Natural killer cell (primary cell): Measurements from ENCODE around the gene TCF4. TPM values are rescaled to one million over a fixed set of nuclear protein-coding genes. Genes with fewer than 3 reads are reported as not detected.

Source experiments
- ATAC-seq, 3 donors: fragments of 150-1000 bp in 2 of 3; fragments of 200-7000 bp in 1 of 3; cut with Tn5 transposase; 1 replicate in 1 of 3; 2 replicates in 2 of 3; pipeline ENCODE4 v1.10.0; 2021; ENCODE audit warnings: mild to moderate bottlenecking in 2 of 3, moderate library complexity in 2 of 3
- DNase-seq, 2 donors: peaks; one replicate each; pipeline versions ENCODE4 v3.0.0 to v3.0.0-alpha.2; 2013 to 2021; ENCODE audit warnings: mixed read lengths in 1 of 2
- H3K27ac ChIP-seq: one replicate; pipeline ENCODE4 v1.5.1; 2013; ENCODE audit warnings: mild to moderate bottlenecking, low read length
- H3K27me3 ChIP-seq: one replicate; pipeline ENCODE4 v1.6.1; 2013; ENCODE audit warnings: low read length; ENCODE audit not compliant: control insufficient read depth, insufficient read depth
- H3K36me3 ChIP-seq: one replicate; pipeline ENCODE4 v1.6.1; 2013; ENCODE audit warnings: low read length; ENCODE audit not compliant: control insufficient read depth, insufficient read depth
- H3K4me1 ChIP-seq: one replicate; pipeline ENCODE4 v1.6.1; 2013; ENCODE audit warnings: low read length; ENCODE audit not compliant: control insufficient read depth, insufficient read depth
- H3K4me3 ChIP-seq: one replicate; pipeline ENCODE4 v1.5.1; 2013; ENCODE audit warnings: low read length
- H3K9me3 ChIP-seq: one replicate; pipeline ENCODE4 v1.6.1; 2013; ENCODE audit warnings: low read length; ENCODE audit not compliant: control insufficient read depth, insufficient read depth
- H3K27ac Mint-ChIP-seq, 2 donors: one replicate each; pipeline ENCODE4 v1.8.0; 2022; ENCODE audit warnings: mild to moderate bottlenecking in 2 of 2, mixed read lengths in 2 of 2, moderate library complexity in 1 of 2
- H3K27me3 Mint-ChIP-seq, 2 donors: one replicate each; pipeline ENCODE4 v1.8.0; 2022; ENCODE audit warnings: low read depth in 2 of 2, mixed read lengths in 2 of 2
- H3K36me3 Mint-ChIP-seq: one replicate; pipeline ENCODE4 v1.8.0; 2022; ENCODE audit warnings: mixed read lengths
- H3K4me1 Mint-ChIP-seq, 2 donors: one replicate each; pipeline ENCODE4 v1.8.0; 2022; ENCODE audit warnings: mixed read lengths in 2 of 2
- H3K4me3 Mint-ChIP-seq: one replicate; pipeline ENCODE4 v1.8.0; 2022; ENCODE audit warnings: mild to moderate bottlenecking, moderate library complexity, mixed read lengths
- H3K9me3 Mint-ChIP-seq, 2 donors: one replicate each; pipeline ENCODE4 v1.8.0; 2022; ENCODE audit warnings: mixed read lengths in 2 of 2
- CTCF ChIP-seq: fragments of 200-600 bp; IDR thresholded peaks from one replicate; pipeline ENCODE4 v1.8.0; 2022; ENCODE audit warnings: antibody characterized with exemption
- WGBS: methylation state at CpG from one replicate; pipeline ENCODE4 v1.1.7; 2013; ENCODE audit warnings: missing lambda C conversion rate; ENCODE audit not compliant: insufficient coverage; 5-methylcytosine and 5-hydroxymethylcytosine counted together
- intact Hi-C: fragments of 100-400 bp; cut with micrococcal nuclease; formaldehyde crosslinking; loops from one replicate; pipeline ENCODE4 v1.14.2; 2022
- total RNA-seq, 4 donors: library from RNA; stranded (reverse); fragments of 120-200 nt in 1 of 4; gene quantifications; one replicate each; pipeline versions ENCODE4 v1.2.3 to v1.2.4, GENCODE V29; 2013 to 2022

The TCF4 gene
- total RNA-seq, 3 donors from 2014 or later (not counting 1 experiment from before 2014, with no cell fraction given), result 8.3 to 16.5 (median 9.0) TPM

DNA sequence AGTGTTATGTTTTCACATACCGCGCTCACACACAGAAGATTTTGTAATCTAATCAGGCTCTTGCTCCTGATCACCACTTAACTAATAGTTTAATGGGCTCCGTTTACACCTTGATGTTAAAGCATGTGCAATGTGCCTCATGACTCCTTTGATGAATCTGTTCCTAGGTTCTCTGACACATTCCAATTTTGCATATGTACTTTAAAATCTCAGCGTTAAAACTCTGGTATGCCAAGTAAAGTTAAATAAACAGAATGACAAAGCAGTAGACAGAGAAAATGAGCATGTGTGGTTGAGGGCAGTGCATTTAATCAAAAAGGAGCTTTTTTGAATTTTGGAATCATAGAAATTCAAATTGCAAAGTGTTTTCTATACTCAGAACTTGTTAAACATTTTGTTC is 96.4 kb downstream of the TCF4 start:
- Histone ChIP-seq H3K9me3 (no peaks in the 10 kb centered on the region), H3K4me3 (no peak overlapping the region), H3K27ac (no peak overlapping the region), H3K4me1 (peaks cover 6% of the 10 kb centered on the region), H3K36me3 (no peaks in the 10 kb centered on the region), H3K27me3 (no peaks in the 10 kb centered on the region)
- Mint-ChIP-seq H3K4me3 (no peak overlapping the region), H3K9me3 (no peaks in the 10 kb centered on the region), H3K36me3 (no peaks in the 10 kb centered on the region), H3K27ac (no peak overlapping the region), H3K4me1 (peaks cover 10 to 14% of the 10 kb centered on the region in 2 donors), H3K27me3 (peaks cover 8 to 10% of the 10 kb centered on the region in 2 donors)
- DNase-seq, result no peak
- TF ChIP-seq CTCF, result no peak
- no peak for ATAC-seq
- WGBS, result 91% methylated on average over 4 of the region's 4 CpGs
- intact Hi-C loops, result no loop called here

GRCh38 chr18:55489034-55489986 is 98.7 kb downstream of the TCF4 start:
- H3K27ac Mint-ChIP-seq, result peak overlapping the region; percentile 45 to 70

DNA sequence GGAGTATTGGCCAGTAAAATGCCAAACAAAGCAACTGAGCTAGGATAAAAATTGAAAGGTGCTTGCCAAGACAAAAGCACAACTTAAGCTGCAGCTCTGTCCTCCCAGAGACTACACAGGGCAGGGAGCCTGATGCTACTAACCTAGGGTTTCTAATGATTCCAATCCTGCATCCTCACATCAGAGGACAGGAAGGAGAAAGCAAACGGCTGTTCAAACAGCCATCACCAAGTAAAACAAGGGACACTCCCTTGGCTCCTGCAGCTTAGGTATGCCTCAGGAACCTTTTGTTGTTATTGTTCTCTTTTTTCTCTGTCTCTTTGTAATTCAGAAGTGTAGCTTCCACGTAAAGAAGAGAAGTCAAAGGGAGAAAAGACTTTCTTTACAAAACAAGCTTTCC is 99.5 kb downstream of the TCF4 start:
- ATAC-seq (no peak), DNase-seq (no peak)
- 20% methylated on average over 1 of the region's 2 CpGs for WGBS
- Histone ChIP-seq H3K27ac (no peak overlapping the region), H3K4me3 (no peak overlapping the region), H3K9me3 (no peaks in the 10 kb centered on the region), H3K4me1 (peaks cover 6% of the 10 kb centered on the region), H3K36me3 (no peaks in the 10 kb centered on the region), H3K27me3 (no peaks in the 10 kb centered on the region)
- Mint-ChIP-seq H3K4me1 (peaks cover 10 to 14% of the 10 kb centered on the region in 2 donors), H3K4me3 (no peak overlapping the region), H3K9me3 (no peaks in the 10 kb centered on the region), H3K36me3 (no peaks in the 10 kb centered on the region), H3K27me3 (peaks cover 8 to 10% of the 10 kb centered on the region in 2 donors), H3K27ac (no peak overlapping the region)
- no peak for TF ChIP-seq CTCF
- intact Hi-C loops, result no loop called here

More at GRCh38 chr18:55489034-55489986, 98.7 kb downstream of the TCF4 start:
- H3K4me1 ChIP-seq, result peaks cover 6% of the 10 kb centered on the region
- H3K27ac ChIP-seq, result no peak overlapping the region
- H3K27me3 Mint-ChIP-seq, result peaks cover 8 to 10% of the 10 kb centered on the region in 2 donors
- intact Hi-C loops, result no loop called here
- H3K4me3 ChIP-seq, result no peak overlapping the region
- TF ChIP-seq CTCF, result no peak
- H3K9me3 ChIP-seq, result no peaks in the 10 kb centered on the region
- H3K36me3 Mint-ChIP-seq, result no peaks in the 10 kb centered on the region
- no peaks in the 10 kb centered on the region for H3K9me3 Mint-ChIP-seq
- H3K27me3 ChIP-seq, result no peaks in the 10 kb centered on the region
- no peaks in the 10 kb centered on the region for H3K36me3 ChIP-seq
- WGBS, result 11% methylated on average over 9 of the region's 10 CpGs
- DNase-seq (peak in 1 of 2 donors; percentile 27), ATAC-seq (peak; percentile 44 to 68 (median 49))
- H3K4me1 Mint-ChIP-seq, result peaks cover 10 to 14% of the 10 kb centered on the region in 2 donors
- peak overlapping the region; percentile 62 for H3K4me3 Mint-ChIP-seq
